Measurements from ENCODE around the gene CCDC179. TPM values are rescaled to one million over a fixed set of nuclear protein-coding genes. Genes with fewer than 3 reads are reported as not detected.

CCDC179 gene
- total and polyA plus RNA-seq, 2 of the 13 experiments (the other 11 are each of a cell fraction or from before 2014, with no cell fraction given): not detected

GRCh38 chr11:22890227-22890626, 30.0 kb upstream of the CCDC179 start:
- no peak overlapping the region for H3K27ac ChIP-seq (ENCODE audit: extremely low read length, insufficient read depth, low read length)
- CTCF ChIA-PET (ENCODE audit: low intra/inter-chr PET ratio, low total read pairs): no interaction called here
- no peaks in the 10 kb centered on the region for H3K27me3 ChIP-seq (ENCODE audit: control insufficient read depth in 1 of 2, insufficient read depth in 2 of 2, low read length in 2 of 2)
- no peak overlapping the region for H3K4me2 ChIP-seq (ENCODE audit: low read depth, low read length)
- WGBS (ENCODE audit: low lambda C conversion rate): 6% methylated on average over 2 of the region's 2 CpGs
- H3K36me3 ChIP-seq (replicated peaks in 1 of 2; ENCODE audit: control insufficient read depth in 1 of 2, insufficient read depth in 2 of 2, low read length in 2 of 2): no peaks in the 10 kb centered on the region
- H3K9ac ChIP-seq (ENCODE audit: insufficient read depth, low read depth, low read length): no peak overlapping the region
- no TSS peak for BruUV-seq (replicated peaks)
- H3K4me1 ChIP-seq (ENCODE audit: insufficient read depth, low read length): no peaks in the 10 kb centered on the region
- H3K79me2 ChIP-seq (ENCODE audit: insufficient read depth, low read length): no peaks in the 10 kb centered on the region
- in situ Hi-C loops (cut with HindIII; ENCODE audit: extremely low pct_ligation_motif_present, low pct_unique_long_range_greater_than_20kb) (no loop called here), intact Hi-C loops (cut with micrococcal nuclease; ENCODE audit: unreplicated experiment) (no loop called here)
- H3K4me3 ChIP-seq (replicated peaks in 1 of 3; ENCODE audit: insufficient read depth in 1 of 3, low read depth in 2 of 3, low read length in 3 of 3): no peak overlapping the region
- H4K20me1 ChIP-seq (ENCODE audit: insufficient read depth, low read length): no peaks in the 10 kb centered on the region
- FAIRE-seq (no peak), ATAC-seq (no peak), DNase-seq (ENCODE audit: low spot score) (no peak)
- no peak for TF ChIP-seq ZNF282 (IDR thresholded peaks at IDR 0.05; ENCODE audit: partially characterized antibody)
- no peak for TF ChIP-seq SMARCE1 (IDR thresholded peaks at IDR 0.05; ENCODE audit: borderline replicate concordance)
- TF ChIP-seq CBFB (CRISPR knock-in tag; IDR thresholded peaks at IDR 0.05): no peak
- TF ChIP-seq CCDC6 (CRISPR knock-in tag; IDR thresholded peaks at IDR 0.05): no peak
- TF ChIP-seq RORA (CRISPR knock-in tag; IDR thresholded peaks at IDR 0.05): no peak
- no peak overlapping the region for H2AFZ ChIP-seq (ENCODE audit: low read length)
- POLR2A ChIA-PET: no interaction called here
- no peaks in the 10 kb centered on the region for H3K9me3 ChIP-seq (ENCODE audit: low read length)

GRCh38 chr11:22884217-22884616, 23.9 kb upstream of the CCDC179 start:
- CTCF ChIA-PET (ENCODE audit: low intra/inter-chr PET ratio, low total read pairs): no interaction called here
- DNase-seq (ENCODE audit: low spot score) (no peak), ATAC-seq (no peak), FAIRE-seq (no peak)
- Histone ChIP-seq H3K27me3 (ENCODE audit: control insufficient read depth in 1 of 2, insufficient read depth in 2 of 2, low read length in 2 of 2) (no peaks in the 10 kb centered on the region), H4K20me1 (ENCODE audit: insufficient read depth, low read length) (no peaks in the 10 kb centered on the region), H3K9me3 (ENCODE audit: low read length) (no peaks in the 10 kb centered on the region), H3K4me3 (replicated peaks in 1 of 3; ENCODE audit: insufficient read depth in 1 of 3, low read depth in 2 of 3, low read length in 3 of 3) (no peak overlapping the region), H3K4me2 (ENCODE audit: low read depth, low read length) (no peak overlapping the region), H2AFZ (ENCODE audit: low read length) (no peak overlapping the region), H3K36me3 (replicated peaks in 1 of 2; ENCODE audit: control insufficient read depth in 1 of 2, insufficient read depth in 2 of 2, low read length in 2 of 2) (no peaks in the 10 kb centered on the region), H3K9ac (ENCODE audit: insufficient read depth, low read depth, low read length) (no peak overlapping the region), H3K79me2 (ENCODE audit: insufficient read depth, low read length) (no peaks in the 10 kb centered on the region), H3K27ac (ENCODE audit: extremely low read length, insufficient read depth, low read length) (no peak overlapping the region), H3K4me1 (ENCODE audit: insufficient read depth, low read length) (peaks cover 8% of the 10 kb centered on the region; the same call in 1 of the 2 replicates)
- intact Hi-C loops (cut with micrococcal nuclease; ENCODE audit: unreplicated experiment): no loop called here
- no peak for TF ChIP-seq PBX2 (CRISPR knock-in tag; IDR thresholded peaks at IDR 0.05)
- no peak for TF ChIP-seq MLXIP (CRISPR knock-in tag; IDR thresholded peaks at IDR 0.05; ENCODE audit: borderline replicate concordance)
- TF ChIP-seq ZBTB39 (CRISPR knock-in tag; IDR thresholded peaks at IDR 0.05): no peak
- TF ChIP-seq KAT2B (IDR thresholded peaks at IDR 0.05; ENCODE audit: borderline replicate concordance, low read depth, low read length): no peak
- no peak for TF ChIP-seq ZNF790 (CRISPR knock-in tag; IDR thresholded peaks at IDR 0.05; ENCODE audit: borderline replicate concordance)
- no peak for TF ChIP-seq ZNF205 (CRISPR knock-in tag; IDR thresholded peaks at IDR 0.05)
- TF ChIP-seq HHEX (CRISPR knock-in tag; IDR thresholded peaks at IDR 0.05): no peak
- POLR2A ChIA-PET: no interaction called here
- in situ Hi-C loops (cut with HindIII; ENCODE audit: extremely low pct_ligation_motif_present, low pct_unique_long_range_greater_than_20kb): no loop called here
- BruUV-seq (replicated peaks): no TSS peak
- WGBS (ENCODE audit: low lambda C conversion rate): 4% methylated on average over 1 of the region's 1 CpG
